Measurements from ENCODE around the gene FBXO28. TPM values are rescaled to one million over a fixed set of nuclear protein-coding genes. Genes with fewer than 3 reads are reported as not detected.

The FBXO28 gene
- total RNA-seq, 1 donor from 2014 or later: 30.4 TPM

DNA sequence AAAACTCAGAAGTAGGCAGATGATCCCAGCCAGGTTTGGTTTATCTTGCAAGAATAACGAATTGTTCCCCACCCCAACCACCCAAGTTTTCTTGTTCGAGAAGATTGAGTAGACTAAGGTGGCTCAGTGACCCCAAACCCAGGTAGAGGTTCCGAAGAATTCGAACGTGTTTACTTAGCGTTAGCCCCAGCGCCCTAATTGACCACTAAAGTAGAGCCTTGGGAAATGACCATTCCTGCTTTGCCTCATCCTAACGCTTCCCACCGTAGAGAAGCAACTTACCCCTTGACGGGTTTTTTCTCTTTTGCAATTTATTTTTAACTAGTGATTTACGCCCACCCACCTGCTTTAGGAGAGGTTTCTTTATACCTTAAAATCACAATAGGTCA lies 870 bp downstream of the FBXO28 start:
- TF ChIP-seq, protein P1, sequence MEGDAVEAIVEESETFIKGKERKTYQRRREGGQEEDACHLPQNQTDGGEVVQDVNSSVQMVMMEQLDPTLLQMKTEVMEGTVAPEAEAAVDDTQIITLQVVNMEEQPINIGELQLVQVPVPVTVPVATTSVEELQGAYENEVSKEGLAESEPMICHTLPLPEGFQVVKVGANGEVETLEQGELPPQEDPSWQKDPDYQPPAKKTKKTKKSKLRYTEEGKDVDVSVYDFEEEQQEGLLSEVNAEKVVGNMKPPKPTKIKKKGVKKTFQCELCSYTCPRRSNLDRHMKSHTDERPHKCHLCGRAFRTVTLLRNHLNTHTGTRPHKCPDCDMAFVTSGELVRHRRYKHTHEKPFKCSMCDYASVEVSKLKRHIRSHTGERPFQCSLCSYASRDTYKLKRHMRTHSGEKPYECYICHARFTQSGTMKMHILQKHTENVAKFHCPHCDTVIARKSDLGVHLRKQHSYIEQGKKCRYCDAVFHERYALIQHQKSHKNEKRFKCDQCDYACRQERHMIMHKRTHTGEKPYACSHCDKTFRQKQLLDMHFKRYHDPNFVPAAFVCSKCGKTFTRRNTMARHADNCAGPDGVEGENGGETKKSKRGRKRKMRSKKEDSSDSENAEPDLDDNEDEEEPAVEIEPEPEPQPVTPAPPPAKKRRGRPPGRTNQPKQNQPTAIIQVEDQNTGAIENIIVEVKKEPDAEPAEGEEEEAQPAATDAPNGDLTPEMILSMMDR (IDR thresholded peaks at IDR 0.05): no peak
- peak overlapping the region; percentile 94 for H3K27ac Mint-ChIP-seq
- POLR2A ChIA-PET: interaction anchor here (0.6 to 1.3 kb wide), 4 partner anchors 17 to 215 kb away, joined by 4 to 9 read pairs (median 7); partner anchors contain the start of genes DEGS1 and NVL
- intact Hi-C loops (cut with micrococcal nuclease): loop anchor here (1.0 to 10.0 kb wide), 8 partner anchors 53 to 416 kb away; partner anchors contain the start of genes CNIH4, DEGS1, NVL and WDR26
- CTCF ChIA-PET: interaction anchor here (0.7 to 4.5 kb wide), 2 partner anchors 219 to 317 kb away, joined by 3 to 55 read pairs; no protein-coding TSS in a partner anchor
- H3K27me3 Mint-ChIP-seq: peaks cover 2% of the 10 kb centered on the region
- H3K9me3 Mint-ChIP-seq: no peaks in the 10 kb centered on the region
- ATAC-seq (ENCODE audit: low read depth): peak; percentile 5
- H3K4me3 Mint-ChIP-seq: peak overlapping the region; percentile 92
- H3K4me1 Mint-ChIP-seq: peaks cover 31% of the 10 kb centered on the region
- peaks cover 14% of the 10 kb centered on the region for H3K36me3 Mint-ChIP-seq (ENCODE audit: low read depth)
- no peak for DNase-seq

DNA sequence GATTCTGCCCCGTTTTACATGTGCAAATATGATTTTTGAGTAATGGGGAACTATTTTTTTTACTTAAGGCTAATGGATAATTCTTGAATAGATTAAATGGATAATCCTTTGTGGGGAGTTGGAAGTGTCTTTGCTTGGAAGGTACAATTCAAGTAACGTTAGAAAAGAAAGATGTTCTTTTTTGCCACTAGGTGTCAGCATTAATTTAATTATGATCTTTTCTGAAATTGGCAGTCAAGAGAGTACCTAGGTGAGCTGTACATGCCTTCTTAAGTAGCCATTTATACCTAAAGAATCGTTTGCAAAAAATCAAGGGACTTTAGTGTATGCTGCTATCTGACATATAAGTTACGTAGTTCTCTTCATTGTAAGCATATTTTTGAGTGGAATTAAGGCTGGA lies 2.2 kb downstream of the FBXO28 start:
- POLR2A ChIA-PET: interaction anchor here (1.0 to 1.3 kb wide), 2 partner anchors 67 to 217 kb away, joined by 3 to 5 read pairs; partner anchors contain the start of gene DEGS1
- Mint-ChIP-seq H3K9me3 (no peaks in the 10 kb centered on the region), H3K27me3 (no peaks in the 10 kb centered on the region), H3K4me3 (peak overlapping the region; percentile 68), H3K36me3 (ENCODE audit: low read depth) (peaks cover 21% of the 10 kb centered on the region), H3K27ac (peak overlapping the region; percentile 75), H3K4me1 (peaks cover 33% of the 10 kb centered on the region)
- ATAC-seq (ENCODE audit: low read depth) (no peak), DNase-seq (no peak)
- CTCF ChIA-PET: interaction anchor here (0.7 to 4.5 kb wide), 22 partner anchors 9 to 344 kb away, joined by 3 to 55 read pairs (median 4); partner anchors contain the start of genes DEGS1 and NVL
- TF ChIP-seq, protein P1 (IDR thresholded peaks at IDR 0.05): no peak
- intact Hi-C loops (cut with micrococcal nuclease): loop anchor here (1.0 to 10.0 kb wide), 4 partner anchors 51 to 341 kb away; no protein-coding TSS in a partner anchor

DNA sequence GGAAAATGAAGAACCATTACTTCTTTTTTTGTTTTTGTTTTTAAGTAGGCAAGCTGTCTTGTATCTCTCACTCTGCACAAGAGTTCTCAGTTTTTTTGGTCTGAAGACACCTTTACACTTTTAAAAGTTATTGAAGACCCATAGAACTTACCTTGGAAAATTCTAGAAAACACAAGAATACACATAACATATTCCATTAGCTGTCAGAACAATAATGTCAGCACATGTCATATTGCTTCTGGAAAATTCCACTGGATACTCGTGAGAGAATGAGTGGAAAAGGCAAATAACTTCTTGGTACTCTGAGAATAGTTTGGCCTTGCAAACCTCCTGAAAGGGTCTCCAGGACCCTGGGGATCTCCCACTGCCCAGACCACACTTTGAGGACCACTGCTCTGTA lies 4.8 kb downstream of the FBXO28 start:
- H3K4me3 Mint-ChIP-seq: no peak overlapping the region
- CTCF ChIA-PET: interaction anchor here (0.7 to 3.4 kb wide), 4 partner anchors 51 to 339 kb away, joined by 3 to 25 read pairs (median 4); no protein-coding TSS in a partner anchor
- ATAC-seq (ENCODE audit: low read depth) (no peak), DNase-seq (no peak)
- peaks cover 28% of the 10 kb centered on the region for H3K4me1 Mint-ChIP-seq
- no peaks in the 10 kb centered on the region for H3K27me3 Mint-ChIP-seq
- TF ChIP-seq, protein P1 (IDR thresholded peaks at IDR 0.05): no peak
- no peak overlapping the region for H3K27ac Mint-ChIP-seq
- POLR2A ChIA-PET: interaction anchor here (0.6 to 0.7 kb wide), 3 partner anchors 10 to 261 kb away, joined by 7 to 13 read pairs (median 9); no protein-coding TSS in a partner anchor
- no peaks in the 10 kb centered on the region for H3K9me3 Mint-ChIP-seq
- intact Hi-C loops (cut with micrococcal nuclease): loop anchor here (5.0 to 10.0 kb wide), 2 partner anchors 49 to 124 kb away; no protein-coding TSS in a partner anchor
- H3K36me3 Mint-ChIP-seq (ENCODE audit: low read depth): peaks cover 25% of the 10 kb centered on the region

DNA sequence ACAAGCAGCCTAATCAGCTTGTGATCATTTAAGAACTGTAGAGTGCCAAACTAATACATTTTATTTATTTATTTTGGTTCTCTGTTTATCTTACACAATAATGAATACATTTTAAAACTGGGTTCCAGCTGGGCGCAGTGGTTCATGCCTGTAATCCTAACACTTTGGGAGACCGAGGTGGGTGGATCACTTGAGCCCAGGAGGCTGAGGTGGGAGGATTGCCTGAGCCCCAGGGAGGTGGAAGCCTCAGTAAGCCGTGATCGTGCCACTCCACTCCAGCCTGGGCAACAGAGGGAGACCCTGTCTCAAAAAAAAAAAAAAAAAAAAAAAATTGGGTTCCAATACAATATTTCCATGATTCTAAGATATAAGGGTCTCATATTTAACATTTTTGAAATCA lies 9.2 kb downstream of the FBXO28 start:
- intact Hi-C loops (cut with micrococcal nuclease): no loop called here
- ATAC-seq (ENCODE audit: low read depth) (no peak), DNase-seq (no peak)
- Mint-ChIP-seq H3K4me1 (peaks cover 12% of the 10 kb centered on the region), H3K27ac (no peak overlapping the region), H3K9me3 (no peaks in the 10 kb centered on the region), H3K27me3 (no peaks in the 10 kb centered on the region), H3K36me3 (ENCODE audit: low read depth) (peaks cover 32% of the 10 kb centered on the region), H3K4me3 (no peak overlapping the region)
- ChIA-PET CTCF (interaction anchor here (0.6 to 0.7 kb wide), 2 partner anchors 314 to 1413 kb away, joined by 3 to 5 read pairs; no protein-coding TSS in a partner anchor), POLR2A (interaction anchor here (0.5 kb wide), 1 partner anchor 73 kb away, joined by 8 read pairs; no protein-coding TSS in a partner anchor)
- TF ChIP-seq, protein P1 (IDR thresholded peaks at IDR 0.05): no peak

DNA sequence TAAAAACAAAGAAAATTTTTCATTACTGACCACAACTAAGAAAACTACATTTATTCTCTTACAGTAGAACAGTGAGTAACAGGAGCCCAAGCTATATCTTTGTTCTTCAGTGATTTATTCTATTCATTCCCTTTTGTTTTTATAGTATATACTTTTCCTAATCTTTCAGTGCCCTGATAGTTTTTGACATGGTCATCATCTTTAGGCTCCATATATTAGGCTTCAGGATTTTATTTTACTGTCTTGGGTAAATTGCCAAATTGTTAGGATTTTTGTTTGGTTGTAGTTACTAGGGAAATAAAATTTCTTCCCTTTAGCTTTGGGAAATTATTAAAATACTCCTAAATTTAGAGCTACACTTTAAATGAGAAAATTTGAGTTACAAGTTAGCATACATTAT lies 10.3 kb downstream of the FBXO28 start:
- ChIA-PET POLR2A (no interaction called here), CTCF (no interaction called here)
- H3K27ac Mint-ChIP-seq: no peak overlapping the region
- TF ChIP-seq, protein P1 (IDR thresholded peaks at IDR 0.05): no peak
- no peaks in the 10 kb centered on the region for H3K27me3 Mint-ChIP-seq
- no peak for ATAC-seq (ENCODE audit: low read depth)
- H3K9me3 Mint-ChIP-seq: no peaks in the 10 kb centered on the region
- no peak overlapping the region for H3K4me3 Mint-ChIP-seq
- intact Hi-C loops (cut with micrococcal nuclease): no loop called here
- H3K4me1 Mint-ChIP-seq: peaks cover 12% of the 10 kb centered on the region
- peaks cover 29% of the 10 kb centered on the region for H3K36me3 Mint-ChIP-seq (ENCODE audit: low read depth)
- DNase-seq: no peak

Measured in activated B cell treated with CpG ODN at 0.5 μM for 24 hours (primary cell).